ENCODE data around the gene NUDT17. TPM values are rescaled to one million over a fixed set of nuclear protein-coding genes. Genes with fewer than 3 reads are reported as not detected.

Gene NUDT17, protein sequence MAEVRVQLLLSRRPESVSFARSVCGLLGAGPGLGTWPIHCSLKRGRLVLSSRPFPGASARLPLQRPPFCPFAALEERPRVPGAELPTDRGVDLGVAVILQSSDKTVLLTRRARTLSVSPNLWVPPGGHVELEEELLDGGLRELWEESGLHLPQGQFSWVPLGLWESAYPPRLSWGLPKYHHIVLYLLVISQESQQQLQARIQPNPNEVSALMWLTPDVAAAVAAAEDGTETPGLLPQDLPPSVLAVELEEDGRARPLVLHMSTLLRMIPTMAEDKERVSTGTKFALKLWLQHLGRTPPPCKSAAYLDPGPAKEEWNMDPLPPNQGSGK
- 1.3 and 1.6 TPM in 2 replicates for total RNA-seq

GRCh38 chr1:145845514-145846161 lies at the start of gene NUDT17:
Gene NUDT17 (plus strand): TSS chr1:145845630. CDS start chr1:145845641, 11 bp downstream.

DNA sequence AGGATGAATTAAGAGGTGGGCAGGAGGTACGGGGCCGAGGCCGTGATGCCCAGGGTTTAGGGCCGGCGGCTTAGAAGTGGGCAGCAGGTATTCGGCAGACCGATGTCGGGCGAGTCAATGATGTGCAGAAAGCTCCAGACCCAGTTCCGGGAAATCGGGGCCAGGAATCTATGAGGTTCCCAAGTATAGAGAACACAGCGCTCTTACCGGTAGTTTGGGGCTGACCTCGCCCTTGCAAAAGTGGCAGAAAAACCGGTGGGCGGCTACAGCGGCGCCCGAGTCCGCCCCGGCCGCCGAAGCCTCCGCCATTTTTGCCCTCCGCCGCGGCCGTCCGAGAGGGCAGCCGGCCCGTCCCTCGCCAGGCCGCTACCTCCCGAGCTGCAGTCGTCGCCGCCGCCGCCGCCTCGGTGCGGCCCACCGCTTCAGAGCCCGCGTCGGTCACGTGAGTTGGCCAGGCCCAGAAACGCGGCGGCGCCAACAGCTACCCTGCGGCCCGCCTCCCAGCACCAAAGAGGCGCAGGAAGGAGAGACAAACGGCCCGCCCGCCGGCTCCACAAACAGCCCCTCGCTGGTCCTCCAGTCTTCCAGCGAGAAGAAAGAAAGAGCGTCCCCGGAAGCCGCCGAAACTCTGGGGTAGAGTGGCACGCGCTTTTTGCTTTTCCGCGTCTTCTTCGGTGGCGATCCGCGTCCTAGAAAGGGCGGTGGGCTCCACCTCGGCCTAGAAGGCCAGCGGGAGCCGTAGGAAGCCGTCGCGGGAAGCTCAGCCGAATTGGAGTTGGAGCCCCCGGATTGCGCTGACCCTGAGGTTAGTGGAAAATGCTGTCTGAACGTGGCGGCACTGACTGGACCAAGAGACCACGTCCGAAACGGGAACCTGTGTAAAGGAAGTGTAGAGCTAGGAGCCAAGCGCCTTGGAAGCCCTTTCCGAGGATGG lies 21.6 kb upstream of the NUDT17 start, which contains the start of the genes POLR3C and RNF115:
TSS of gene POLR3C (plus strand) at position 636 of the 934 bp plus-strand sequence. CDS start 1,577 bp downstream, outside the sequence.
TSS of gene RNF115 (minus strand) at position 531 of the 934 bp plus-strand sequence. CDS start at position 309, 222 bp downstream.

GRCh38 chr1:145858901-145859490 lies 13.6 kb downstream of the NUDT17 start, which contains the start of gene PIAS3:
Gene PIAS3 (minus strand): TSS chr1:145859081. CDS start chr1:145858990, 91 bp downstream.

GRCh38 chr1:145885738-145886287 lies 40.4 kb downstream of the NUDT17 start, which contains the start of gene ANKRD35:
Gene ANKRD35 (minus strand): TSS chr1:145885866. CDS start chr1:145885758, 108 bp downstream.

Other genes with a start within 250 kb of the NUDT17 start
- gene GPR89A, start 237.6 kb upstream of the NUDT17 start, total RNA-seq, result 8.4 and 16.2 TPM in 2 replicates
- gene PDZK1, start 138.3 kb upstream of the NUDT17 start, total RNA-seq, result not detected in 2 replicates
- gene CD160, start 126.1 kb upstream of the NUDT17 start, total RNA-seq, result not detected in 2 replicates
- gene RNF115, start 21.5 kb upstream of the NUDT17 start, total RNA-seq, result 6.5 and 6.9 TPM in 2 replicates
- 18.2 and 21.2 TPM in 2 replicates for gene POLR3C, start 21.4 kb upstream of the NUDT17 start, total RNA-seq
- gene PIAS3, start 13.5 kb downstream of the NUDT17 start, total RNA-seq, result 25.8 and 32.3 TPM in 2 replicates
- gene ANKRD35, start 40.2 kb downstream of the NUDT17 start, total RNA-seq, result 1.1 and 1.3 TPM in 2 replicates
- gene ITGA10, start 64.4 kb downstream of the NUDT17 start, total RNA-seq, result 9.4 and 10.8 TPM in 2 replicates
- 26.4 and 34.8 TPM in 2 replicates for gene PEX11B, start 73.1 kb downstream of the NUDT17 start, total RNA-seq
- 89.7 and 102 TPM in 2 replicates for gene RBM8A, start 81.9 kb downstream of the NUDT17 start, total RNA-seq
- 27.8 and 33.4 TPM in 2 replicates for gene LIX1L, start 112.4 kb downstream of the NUDT17 start, total RNA-seq
- 0.16 and 0.18 TPM in 2 replicates for gene ANKRD34A, start 118.9 kb downstream of the NUDT17 start, total RNA-seq
- gene POLR3GL, start 119.1 kb downstream of the NUDT17 start, total RNA-seq, result 10.1 and 12.5 TPM in 2 replicates
- 302 and 306 TPM in 2 replicates for gene TXNIP, start 150.9 kb downstream of the NUDT17 start, total RNA-seq
- gene HJV, start 176.1 kb downstream of the NUDT17 start, total RNA-seq, result not detected in 2 replicates